ENCODE measurements around the gene MGAT1. TPM values are rescaled to one million over a fixed set of nuclear protein-coding genes. Genes with fewer than 3 reads are reported as not detected.

The MGAT1 gene
- total and polyA plus RNA-seq, 2 of the 8 experiments (the other 6 are each of a cell fraction or from before 2014, with no cell fraction given) = 66.8 to 77.0 TPM

GRCh38 chr5:180755601-180756000 lies 47.0 kb downstream of the MGAT1 start:
- Histone ChIP-seq H3K23me2 (ENCODE audit: low read depth, low read length) (no peaks in the 10 kb centered on the region), H2AFZ (ENCODE audit: low read length) (no peak overlapping the region), H2BK12ac (ENCODE audit: low read depth, low read length) (no peak overlapping the region), H3K4me3 (ENCODE audit: extremely low read depth in 1 of 4, insufficient read depth in 2 of 4, low read depth in 3 of 4, low read length in 4 of 4) (no peak overlapping the region), H3K23ac (ENCODE audit: insufficient read length) (no peak overlapping the region), H3K4ac (replicated peaks; ENCODE audit: insufficient read length, low read depth, low read length) (no peak overlapping the region), H3K27ac (ENCODE audit: low read depth, low read length) (no peak overlapping the region), H4K5ac (ENCODE audit: insufficient read length, low read depth, low read length) (no peak overlapping the region), H2BK20ac (ENCODE audit: low read length) (no peak overlapping the region), H2BK120ac (replicated peaks; ENCODE audit: low read depth, low read length) (no peak overlapping the region), H2BK15ac (ENCODE audit: low read length) (no peak overlapping the region), H2BK5ac (ENCODE audit: low read depth, low read length) (no peak overlapping the region), H4K91ac (replicated peaks; ENCODE audit: insufficient read length, low read length) (no peak overlapping the region), H3K4me2 (ENCODE audit: insufficient read depth in 1 of 2, low read depth in 2 of 2, low read length in 2 of 2) (no peak overlapping the region), H3K36me3 (ENCODE audit: control insufficient read depth in 2 of 4, insufficient read depth in 4 of 4, low read length in 3 of 4) (no peaks in the 10 kb centered on the region), H3K14ac (ENCODE audit: insufficient read length) (no peak overlapping the region), H3K9me3 (ENCODE audit: insufficient read depth in 2 of 2, low read depth in 1 of 2, low read length in 1 of 2) (no peaks in the 10 kb centered on the region), H3K79me2 (ENCODE audit: control insufficient read depth in 1 of 2, insufficient read depth in 2 of 2, low read length in 2 of 2) (no peaks in the 10 kb centered on the region), H3K18ac (ENCODE audit: extremely low read depth, low read length) (no peak overlapping the region), H3K4me1 (replicated peaks in 1 of 4; ENCODE audit: control insufficient read depth in 3 of 4, insufficient read depth in 4 of 4, low read length in 3 of 4) (no peaks in the 10 kb centered on the region), H4K20me1 (replicated peaks in 1 of 2; ENCODE audit: control insufficient read depth in 1 of 2, insufficient read depth in 2 of 2, low read length in 2 of 2) (no peaks in the 10 kb centered on the region), H4K8ac (ENCODE audit: extremely low read depth, insufficient read depth, low read length) (no peak overlapping the region), H3K79me1 (ENCODE audit: low read depth, low read length) (no peaks in the 10 kb centered on the region), H2AK5ac (ENCODE audit: low read depth, low read length) (no peak overlapping the region), H3K56ac (replicated peaks; ENCODE audit: insufficient read length, low read depth, low read length) (no peak overlapping the region), H3K9ac (replicated peaks in 1 of 4; ENCODE audit: extremely low read depth in 1 of 4, low read depth in 3 of 4, low read length in 3 of 4) (no peak overlapping the region), H3K27me3 (replicated peaks in 1 of 4; ENCODE audit: control insufficient read depth in 3 of 4, extremely low read depth in 1 of 4, insufficient read depth in 3 of 4, low read length in 3 of 4) (no peaks in the 10 kb centered on the region)
- 91% methylated on average over 2 of the region's 2 CpGs; no CpG with 5 or more reads in 1 of the 2 experiments for WGBS, 2 experiments (ENCODE audit: extremely low coverage in 1 of 2, insufficient coverage in 1 of 2, insufficient read length in 1 of 2, insufficient replicate concordance in 2 of 2, low coverage in 1 of 2, low lambda C conversion rate in 2 of 2, missing lambda C conversion rate in 1 of 2)
- TF ChIP-seq, protein P1, sequence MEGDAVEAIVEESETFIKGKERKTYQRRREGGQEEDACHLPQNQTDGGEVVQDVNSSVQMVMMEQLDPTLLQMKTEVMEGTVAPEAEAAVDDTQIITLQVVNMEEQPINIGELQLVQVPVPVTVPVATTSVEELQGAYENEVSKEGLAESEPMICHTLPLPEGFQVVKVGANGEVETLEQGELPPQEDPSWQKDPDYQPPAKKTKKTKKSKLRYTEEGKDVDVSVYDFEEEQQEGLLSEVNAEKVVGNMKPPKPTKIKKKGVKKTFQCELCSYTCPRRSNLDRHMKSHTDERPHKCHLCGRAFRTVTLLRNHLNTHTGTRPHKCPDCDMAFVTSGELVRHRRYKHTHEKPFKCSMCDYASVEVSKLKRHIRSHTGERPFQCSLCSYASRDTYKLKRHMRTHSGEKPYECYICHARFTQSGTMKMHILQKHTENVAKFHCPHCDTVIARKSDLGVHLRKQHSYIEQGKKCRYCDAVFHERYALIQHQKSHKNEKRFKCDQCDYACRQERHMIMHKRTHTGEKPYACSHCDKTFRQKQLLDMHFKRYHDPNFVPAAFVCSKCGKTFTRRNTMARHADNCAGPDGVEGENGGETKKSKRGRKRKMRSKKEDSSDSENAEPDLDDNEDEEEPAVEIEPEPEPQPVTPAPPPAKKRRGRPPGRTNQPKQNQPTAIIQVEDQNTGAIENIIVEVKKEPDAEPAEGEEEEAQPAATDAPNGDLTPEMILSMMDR (IDR thresholded peaks at IDR 0.05; ENCODE audit: control extremely low read depth in 1 of 3, insufficient read depth in 1 of 3, low read depth in 1 of 3, low read length in 3 of 3) = no peak
- no peak for TF ChIP-seq KDM1A (IDR thresholded peaks at IDR 0.05; ENCODE audit: borderline replicate concordance, low read length)
- no peak for TF ChIP-seq SIRT6 (IDR thresholded peaks at IDR 0.05; ENCODE audit: low read length)
- POLR2A ChIA-PET (ENCODE audit: partially characterized antibody) = no interaction called here
- CTCF ChIA-PET (ENCODE audit: partially characterized antibody) = no interaction called here
- DNase-seq (ENCODE audit: low read depth in 1 of 2, low spot score in 2 of 2) (no peak), FAIRE-seq (no peak)
